Astrocyte of the spinal cord (primary cell): ENCODE measurements around the gene PPP3CA.

ENCODE experiments used
- DNase-seq: peaks from one replicate; pipeline ENCODE4 v3.0.0; 2011; ENCODE audit warnings: low read depth, low spot score
- H3K4me3 ChIP-seq: 2 replicates; pipeline ENCODE4 v1.5.1; 2011; ENCODE audit warnings: low read depth, mild to moderate bottlenecking, low read length, moderate library complexity
- in situ Hi-C: cut with HindIII; loops from 2 replicates; pipeline ENCODE4 v1.10.0; 2017; ENCODE audit warnings: low sequenced_read_pairs
- TF ChIP-seq, protein P1 (sequence below): IDR thresholded peaks from 2 replicates; pipeline ENCODE4 v1.5.1; 2012; ENCODE audit warnings: low read depth, mild to moderate bottlenecking, low read length, inconsistent platforms

The PPP3CA gene

DNA sequence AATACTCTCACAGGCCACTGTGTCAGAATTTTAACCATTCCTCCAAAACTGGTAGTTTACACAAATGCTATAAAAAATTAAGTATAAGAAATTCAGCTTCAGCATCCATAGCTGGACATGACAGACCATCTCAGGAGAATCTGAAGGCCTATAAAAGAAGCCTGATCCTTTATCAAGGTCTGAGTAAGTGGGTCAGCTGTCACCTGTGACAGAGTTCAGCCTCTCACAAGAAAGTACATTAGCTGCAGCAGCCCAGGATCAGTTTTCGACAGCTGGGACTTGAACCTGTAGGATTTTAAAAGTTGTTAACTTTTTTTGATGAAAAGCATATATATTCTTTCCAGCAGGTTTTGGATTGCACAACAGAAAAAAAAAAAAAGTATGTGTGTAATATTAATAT lies 60.7 kb downstream of the PPP3CA start:
- TF ChIP-seq, protein P1, sequence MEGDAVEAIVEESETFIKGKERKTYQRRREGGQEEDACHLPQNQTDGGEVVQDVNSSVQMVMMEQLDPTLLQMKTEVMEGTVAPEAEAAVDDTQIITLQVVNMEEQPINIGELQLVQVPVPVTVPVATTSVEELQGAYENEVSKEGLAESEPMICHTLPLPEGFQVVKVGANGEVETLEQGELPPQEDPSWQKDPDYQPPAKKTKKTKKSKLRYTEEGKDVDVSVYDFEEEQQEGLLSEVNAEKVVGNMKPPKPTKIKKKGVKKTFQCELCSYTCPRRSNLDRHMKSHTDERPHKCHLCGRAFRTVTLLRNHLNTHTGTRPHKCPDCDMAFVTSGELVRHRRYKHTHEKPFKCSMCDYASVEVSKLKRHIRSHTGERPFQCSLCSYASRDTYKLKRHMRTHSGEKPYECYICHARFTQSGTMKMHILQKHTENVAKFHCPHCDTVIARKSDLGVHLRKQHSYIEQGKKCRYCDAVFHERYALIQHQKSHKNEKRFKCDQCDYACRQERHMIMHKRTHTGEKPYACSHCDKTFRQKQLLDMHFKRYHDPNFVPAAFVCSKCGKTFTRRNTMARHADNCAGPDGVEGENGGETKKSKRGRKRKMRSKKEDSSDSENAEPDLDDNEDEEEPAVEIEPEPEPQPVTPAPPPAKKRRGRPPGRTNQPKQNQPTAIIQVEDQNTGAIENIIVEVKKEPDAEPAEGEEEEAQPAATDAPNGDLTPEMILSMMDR, result no peak
- in situ Hi-C loops, result no loop called here
- no peak overlapping the region for H3K4me3 ChIP-seq
- DNase-seq, result no peak

DNA sequence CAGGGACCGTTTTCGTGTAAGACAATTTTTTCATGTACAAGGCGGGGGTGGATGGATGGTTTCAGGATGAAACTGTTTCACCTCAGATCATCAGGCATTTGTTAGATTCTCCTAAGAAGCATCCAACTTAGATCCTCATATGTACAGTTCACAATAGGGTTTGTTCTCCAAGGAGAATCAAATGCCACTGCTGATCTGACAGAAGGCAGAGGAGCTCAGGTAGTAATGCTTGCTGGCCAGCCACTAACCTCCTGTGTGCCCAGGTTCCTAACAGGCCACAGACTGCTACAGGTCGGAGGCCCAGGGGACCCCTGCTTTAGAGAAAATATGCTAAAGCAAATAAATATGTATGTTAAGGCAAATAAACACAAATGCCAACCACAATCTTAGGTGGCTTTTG lies 61.3 kb downstream of the PPP3CA start:
- TF ChIP-seq, protein P1, result no peak
- in situ Hi-C loops, result no loop called here
- DNase-seq, result no peak
- no peak overlapping the region for H3K4me3 ChIP-seq

DNA sequence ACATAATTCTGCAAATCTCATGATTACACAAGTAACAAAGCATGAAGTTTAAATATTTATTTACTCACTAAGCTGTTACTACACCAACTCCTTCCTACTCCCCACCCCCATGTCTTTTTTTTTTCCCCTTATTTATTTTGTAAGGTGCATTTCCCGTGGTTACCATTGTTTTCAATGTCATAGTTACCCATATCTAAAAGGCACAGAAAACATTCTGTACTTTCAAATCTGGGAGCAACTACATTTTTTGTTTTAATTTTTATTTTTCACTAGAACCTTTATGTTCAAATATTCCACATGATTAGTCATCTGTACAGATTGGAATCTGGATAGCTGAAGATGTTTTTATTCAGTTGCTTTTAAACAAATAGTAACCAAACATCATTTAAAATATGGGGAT lies 62.8 kb downstream of the PPP3CA start:
- DNase-seq, result peak; percentile 41
- TF ChIP-seq, protein P1, result no peak
- H3K4me3 ChIP-seq, result no peak overlapping the region
- in situ Hi-C loops, result no loop called here

DNA sequence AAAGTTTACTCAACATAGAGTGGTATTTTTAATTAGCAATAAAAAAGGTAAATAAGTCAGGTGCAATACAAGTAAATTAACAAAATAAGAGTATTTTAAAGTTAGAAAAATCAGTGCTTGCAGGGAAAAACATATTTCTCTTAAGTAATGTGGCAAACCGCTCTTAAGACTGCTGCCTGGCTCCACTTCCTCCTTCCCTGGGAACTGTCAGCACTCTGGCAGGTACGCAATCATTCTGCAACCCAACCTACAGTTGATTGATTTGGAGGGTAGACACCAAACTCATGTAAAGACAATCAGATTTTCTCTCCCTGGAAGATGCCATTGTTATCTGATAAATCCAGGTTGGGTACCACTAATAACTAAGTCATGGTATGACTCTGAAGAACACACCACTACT lies 63.9 kb downstream of the PPP3CA start:
- H3K4me3 ChIP-seq, result no peak overlapping the region
- DNase-seq, result no peak
- TF ChIP-seq, protein P1, result no peak
- in situ Hi-C loops, result no loop called here

DNA sequence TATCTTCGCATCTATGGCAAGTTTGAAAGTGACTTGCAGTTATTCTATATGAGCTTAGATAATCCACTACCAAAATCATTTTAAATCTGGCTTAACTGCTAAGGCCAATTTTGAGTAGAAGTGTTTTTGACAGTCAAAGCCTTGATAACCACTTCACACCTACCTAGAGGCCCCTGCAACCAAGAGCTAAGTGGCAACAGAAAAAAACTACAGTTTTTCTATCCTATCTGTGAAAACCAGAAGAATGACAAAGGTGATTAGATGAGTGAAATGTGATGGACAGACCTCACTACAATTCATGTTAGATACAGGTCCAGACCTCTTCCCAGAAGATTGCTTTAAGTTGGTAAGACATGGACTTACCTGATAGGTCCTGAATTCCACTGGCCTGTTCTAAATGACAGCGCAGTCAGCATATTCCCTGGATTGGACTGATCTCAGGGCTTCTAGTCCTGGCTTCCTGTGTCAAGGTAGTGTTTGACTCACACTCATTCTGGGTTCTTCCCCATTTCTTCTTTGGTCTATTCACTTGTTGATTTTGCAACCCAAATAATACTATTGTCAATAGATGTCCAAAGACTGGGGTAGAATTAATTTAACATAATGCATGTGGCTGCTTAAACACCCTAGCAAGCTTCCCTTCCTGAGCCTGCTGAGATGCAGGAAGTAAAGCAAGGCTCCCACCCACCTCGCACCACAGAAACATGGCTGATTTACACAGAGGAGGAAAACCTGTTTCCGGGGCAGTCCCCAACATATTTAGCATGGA lies 65.1 kb downstream of the PPP3CA start:
- in situ Hi-C loops, result no loop called here
- TF ChIP-seq, protein P1, result no peak
- DNase-seq, result no peak
- H3K4me3 ChIP-seq, result no peak overlapping the region

DNA sequence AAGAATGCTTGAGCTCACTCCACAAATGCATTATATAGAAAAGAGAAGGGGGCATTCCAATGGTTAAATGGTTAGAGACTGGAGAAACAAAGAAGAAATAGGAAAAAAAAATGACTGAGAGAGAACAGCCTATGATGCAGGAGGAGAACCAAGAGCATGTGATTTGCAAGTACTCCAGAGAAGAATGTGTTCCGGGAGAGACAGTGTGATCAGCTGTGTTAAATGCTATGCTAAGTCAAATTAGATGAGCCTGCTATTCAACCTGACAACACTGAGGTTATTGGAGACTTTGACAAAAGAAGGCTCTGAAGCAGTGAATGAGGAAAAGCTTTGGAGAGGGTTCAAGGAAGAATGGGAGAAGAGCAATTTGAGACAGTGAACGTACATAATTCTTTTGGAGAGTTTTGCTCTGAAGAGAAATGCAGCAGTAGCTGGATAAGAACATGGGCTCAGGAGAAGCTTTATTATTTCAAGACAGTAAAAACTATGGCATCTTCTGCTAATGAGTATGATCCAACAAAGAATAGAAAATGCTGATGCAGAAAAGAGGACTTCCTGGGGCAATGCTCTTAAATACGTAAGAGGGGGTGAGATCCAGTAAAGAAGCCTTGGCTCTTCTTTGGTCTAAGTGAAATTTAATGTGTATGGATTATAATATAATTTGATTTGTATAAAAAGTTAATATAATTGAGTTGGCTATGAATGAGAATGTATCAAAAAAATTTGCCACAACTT lies 66.3 kb downstream of the PPP3CA start:
- DNase-seq, result no peak
- in situ Hi-C loops, result no loop called here
- no peak overlapping the region for H3K4me3 ChIP-seq
- TF ChIP-seq, protein P1, result no peak
